Keratinocyte (primary cell): Measurements from ENCODE around the gene GLT8D2. TPM values are rescaled to one million over a fixed set of nuclear protein-coding genes. Genes with fewer than 3 reads are reported as not detected.

ENCODE experiments used
- DNase-seq: peaks from one replicate; pipeline ENCODE4 v3.0.0-alpha.2; 2011; ENCODE audit warnings: low read depth, missing footprints, low spot score
- FAIRE-seq: peaks from 2 replicates; lab custom pipeline; 2011; peaks lifted over from hg19 to GRCh38; lab: Jason Lieb, UNC
- H2AFZ ChIP-seq: 2 replicates; pipeline ENCODE4 v1.6.0; 2012; ENCODE audit warnings: low read length, control low read depth, inconsistent platforms; ENCODE audit not compliant: control insufficient read depth
- H3K27ac ChIP-seq: 2 replicates; pipeline ENCODE4 v1.5.1; 2011; ENCODE audit warnings: low read length; ENCODE audit not compliant: control insufficient read depth, insufficient read depth
- H3K27me3 ChIP-seq: 3 replicates; pipeline ENCODE4 v1.6.0; 2011; ENCODE audit warnings: low read length; ENCODE audit not compliant: control insufficient read depth, insufficient read depth; ENCODE audit errors: extremely low read depth
- H3K36me3 ChIP-seq, 2 experiments: 2 replicates in 1 of 2; 3 replicates in 1 of 2; pipeline ENCODE4 v1.5.1; 2011; ENCODE audit warnings: low read length in 2 of 2, mild to moderate bottlenecking in 1 of 2; ENCODE audit not compliant: control insufficient read depth in 2 of 2, insufficient read depth in 2 of 2; ENCODE audit errors: extremely low read depth in 1 of 2
- H3K4me1 ChIP-seq: 3 replicates; pipeline ENCODE4 v1.5.1; 2011; ENCODE audit warnings: low read length; ENCODE audit not compliant: control insufficient read depth, insufficient read depth; ENCODE audit errors: extremely low read depth
- H3K4me2 ChIP-seq: 3 replicates; pipeline ENCODE4 v1.6.0; 2011; ENCODE audit warnings: low read depth, low read length; ENCODE audit not compliant: control insufficient read depth, insufficient read depth; ENCODE audit errors: extremely low read depth
- H3K4me3 ChIP-seq, 3 experiments: fragments of 200-600 bp in 1 of 3; sonication (generic) in 1 of 3; 2 replicates in 2 of 3; 3 replicates in 1 of 3; pipeline ENCODE4 v1.5.1; 2011 to 2016; ENCODE audit warnings: low read length in 3 of 3, mild to moderate bottlenecking in 3 of 3, control low read depth in 2 of 3, inconsistent platforms in 1 of 3, low read depth in 1 of 3, mixed read lengths in 1 of 3, mixed run types in 1 of 3, moderate library complexity in 1 of 3; ENCODE audit not compliant: control insufficient read depth in 2 of 3, insufficient read depth in 2 of 3; ENCODE audit errors: extremely low read depth in 1 of 3
- H3K79me2 ChIP-seq: 2 replicates; pipeline ENCODE4 v1.6.0; 2012; ENCODE audit warnings: low read length; ENCODE audit not compliant: control insufficient read depth, insufficient read depth
- H3K9ac ChIP-seq: 3 replicates; pipeline ENCODE4 v1.6.0; 2011; ENCODE audit warnings: low read length; ENCODE audit not compliant: control insufficient read depth, insufficient read depth; ENCODE audit errors: extremely low read depth
- H3K9me1 ChIP-seq: 3 replicates; pipeline ENCODE4 v1.6.0; 2011; ENCODE audit warnings: low read length; ENCODE audit not compliant: control insufficient read depth, insufficient read depth; ENCODE audit errors: extremely low read depth
- H3K9me3 ChIP-seq: 2 replicates; pipeline ENCODE4 v1.5.1; 2012; ENCODE audit warnings: low read depth, low read length; ENCODE audit not compliant: control insufficient read depth
- H4K20me1 ChIP-seq: 3 replicates; pipeline ENCODE4 v1.6.0; 2011; ENCODE audit warnings: low read length; ENCODE audit not compliant: control insufficient read depth, insufficient read depth; ENCODE audit errors: extremely low read depth
- EZH2 ChIP-seq: IDR thresholded peaks from one replicate; pipeline ENCODE4 v1.6.1; 2012; ENCODE audit warnings: inconsistent platforms, mild to moderate bottlenecking, low read length, moderate library complexity
- dilution Hi-C: fragments of 300-500 bp; cut with MboI; formaldehyde crosslinking; loops from one replicate; pipeline ENCODE4 v1.7.0; 2020; ENCODE audit warnings: low sequenced_read_pairs; ENCODE audit not compliant: extremely low pct_ligation_motif_present
- polyA plus RNA-seq, 5 experiments: library from polyadenylated mRNA; depleted of rRNA in 3 of 5; stranded (reverse) in 3 of 5; stranded (forward) in 1 of 5; unstranded in 1 of 5; fragments of >200 nt; gene quantifications; 1 replicate in 1 of 5; 2 replicates in 3 of 5; 3 replicates in 1 of 5; pipeline versions ENCODE4 v1.2.1 to v1.2.3, GENCODE V29; 2011 to 2012; ENCODE audit warnings: missing spikeins in 2 of 5, low read depth in 1 of 5, low replicate concordance in 1 of 5
- TF ChIP-seq, protein P1 (sequence below), 3 experiments: IDR thresholded peaks in 1 of 3; conservative IDR thresholded peaks in 1 of 3; optimal IDR thresholded peaks in 1 of 3; 2 replicates in 2 of 3; 3 replicates in 1 of 3; pipeline versions ENCODE3 to v1.5.1; 2011; ENCODE audit warnings: low read length in 3 of 3, mild to moderate bottlenecking in 3 of 3, moderate library complexity in 2 of 3, control low read depth in 1 of 3, inconsistent platforms in 1 of 3; ENCODE audit not compliant: insufficient read depth in 2 of 3; ENCODE audit errors: extremely low read depth in 1 of 3

Gene GLT8D2
- polyA plus RNA-seq, 1 donor (not counting 4 experiments of a cell fraction or from before 2014, with no cell fraction given), result 1.4 TPM

GRCh38 chr12:104024348-104024747 is 25.6 kb downstream of the GLT8D2 start:
- no peak overlapping the region for H3K4me2 ChIP-seq
- H3K9me1 ChIP-seq, result no peaks in the 10 kb centered on the region
- H3K79me2 ChIP-seq, result no peaks in the 10 kb centered on the region
- DNase-seq (no peak), FAIRE-seq (no peak)
- no peak overlapping the region for H3K9ac ChIP-seq
- dilution Hi-C loops, result no loop called here
- no peaks in the 10 kb centered on the region for H3K4me1 ChIP-seq
- no peak overlapping the region for H2AFZ ChIP-seq
- H3K27ac ChIP-seq, result no peak overlapping the region
- H4K20me1 ChIP-seq, result no peaks in the 10 kb centered on the region
- H3K27me3 ChIP-seq, result peaks cover 15% of the 10 kb centered on the region
- no peak overlapping the region for H3K4me3 ChIP-seq
- TF ChIP-seq EZH2, result no peak
- TF ChIP-seq, protein P1, sequence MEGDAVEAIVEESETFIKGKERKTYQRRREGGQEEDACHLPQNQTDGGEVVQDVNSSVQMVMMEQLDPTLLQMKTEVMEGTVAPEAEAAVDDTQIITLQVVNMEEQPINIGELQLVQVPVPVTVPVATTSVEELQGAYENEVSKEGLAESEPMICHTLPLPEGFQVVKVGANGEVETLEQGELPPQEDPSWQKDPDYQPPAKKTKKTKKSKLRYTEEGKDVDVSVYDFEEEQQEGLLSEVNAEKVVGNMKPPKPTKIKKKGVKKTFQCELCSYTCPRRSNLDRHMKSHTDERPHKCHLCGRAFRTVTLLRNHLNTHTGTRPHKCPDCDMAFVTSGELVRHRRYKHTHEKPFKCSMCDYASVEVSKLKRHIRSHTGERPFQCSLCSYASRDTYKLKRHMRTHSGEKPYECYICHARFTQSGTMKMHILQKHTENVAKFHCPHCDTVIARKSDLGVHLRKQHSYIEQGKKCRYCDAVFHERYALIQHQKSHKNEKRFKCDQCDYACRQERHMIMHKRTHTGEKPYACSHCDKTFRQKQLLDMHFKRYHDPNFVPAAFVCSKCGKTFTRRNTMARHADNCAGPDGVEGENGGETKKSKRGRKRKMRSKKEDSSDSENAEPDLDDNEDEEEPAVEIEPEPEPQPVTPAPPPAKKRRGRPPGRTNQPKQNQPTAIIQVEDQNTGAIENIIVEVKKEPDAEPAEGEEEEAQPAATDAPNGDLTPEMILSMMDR (optimal IDR thresholded peaks at IDR 0.05 in 1 of 3, IDR thresholded peaks at IDR 0.05 in 1 of 3, conservative IDR thresholded peaks at IDR 0.05 in 1 of 3; ENCODE audit: extremely low read depth in 1 of 3, insufficient read depth in 2 of 3, low read length in 3 of 3), result no peak
- no peaks in the 10 kb centered on the region for H3K36me3 ChIP-seq
- no peaks in the 10 kb centered on the region for H3K9me3 ChIP-seq

- dilution Hi-C loops, result no loop called here
- FAIRE-seq (no peak), DNase-seq (no peak)
These were observed 26.3 kb downstream of the GLT8D2 start for GRCh38 chr12:104023710-104024109.

More at GRCh38 chr12:104023710-104024109, 26.3 kb downstream of the GLT8D2 start:
- Histone ChIP-seq H4K20me1 (no peaks in the 10 kb centered on the region), H2AFZ (no peak overlapping the region), H3K27me3 (peaks cover 15% of the 10 kb centered on the region), H3K4me3 (no peak overlapping the region), H3K36me3 (no peaks in the 10 kb centered on the region), H3K9me3 (no peaks in the 10 kb centered on the region), H3K4me1 (no peaks in the 10 kb centered on the region), H3K9ac (no peak overlapping the region), H3K4me2 (no peak overlapping the region), H3K9me1 (no peaks in the 10 kb centered on the region), H3K27ac (no peak overlapping the region), H3K79me2 (no peaks in the 10 kb centered on the region)
- TF ChIP-seq, protein P1 (optimal IDR thresholded peaks at IDR 0.05 in 1 of 3, IDR thresholded peaks at IDR 0.05 in 1 of 3, conservative IDR thresholded peaks at IDR 0.05 in 1 of 3; ENCODE audit: extremely low read depth in 1 of 3, insufficient read depth in 2 of 3, low read length in 3 of 3), result no peak
